Endothelial cell of umbilical vein (primary cell): ENCODE results near the gene HNRNPC. TPM values are rescaled to one million over a fixed set of nuclear protein-coding genes. Genes with fewer than 3 reads are reported as not detected.

Experiments
- BruUV-seq: library from RNA; stranded (reverse); fragments of 400-500 nt; replicated peaks from 2 replicates; lab custom pipeline; 2021; lab: Mats Ljungman, UMichigan
- CTCF ChIA-PET: fragments of 300-600, 350-600 bp; sonication (Branson Sonifier 250); formaldehyde crosslinking; loops from one replicate; lab custom pipeline; 2021; ENCODE audit warnings: antibody characterized with exemption, inconsistent platforms; lab: Charles Lee
- POLR2A ChIA-PET: fragments of 300-600, 350-600 bp; sonication (Branson Sonifier 250); formaldehyde crosslinking; loops from one replicate; lab custom pipeline; 2021; ENCODE audit warnings: antibody characterized with exemption, inconsistent platforms; lab: Charles Lee
- DNase-seq: peaks from one replicate; pipeline ENCODE4 v3.0.0-alpha.2; 2011; ENCODE audit warnings: low read depth, low spot score
- FAIRE-seq: peaks from 2 replicates; lab custom pipeline; 2011; peaks lifted over from hg19 to GRCh38; lab: Jason Lieb, UNC
- H2AFZ ChIP-seq: 2 replicates; pipeline ENCODE4 v1.6.0; 2012; ENCODE audit warnings: low read depth, low read length, control low read depth, inconsistent platforms
- H3K27ac ChIP-seq: 2 replicates; pipeline ENCODE4 v1.5.1; 2011; ENCODE audit warnings: low read depth, mild to moderate bottlenecking, control low read depth, low read length, moderate library complexity; ENCODE audit not compliant: insufficient read depth
- H3K27me3 ChIP-seq, 2 experiments: 2 replicates each; pipeline versions ENCODE4 v1.6.0 to v1.6.1; 2011; ENCODE audit warnings: low read length in 2 of 2, mixed read lengths in 1 of 2; ENCODE audit not compliant: control insufficient read depth in 2 of 2, insufficient read depth in 2 of 2
- H3K36me3 ChIP-seq, 2 experiments: 2 replicates in 1 of 2; 3 replicates in 1 of 2; pipeline ENCODE4 v1.5.1; 2011; ENCODE audit warnings: low read length in 2 of 2, mild to moderate bottlenecking in 1 of 2, moderate library complexity in 1 of 2; ENCODE audit not compliant: control insufficient read depth in 2 of 2, insufficient read depth in 2 of 2; ENCODE audit errors: extremely low read depth in 1 of 2
- H3K4me1 ChIP-seq: 3 replicates; pipeline ENCODE4 v1.5.1; 2011; ENCODE audit warnings: mild to moderate bottlenecking, low read length; ENCODE audit not compliant: control insufficient read depth, insufficient read depth; ENCODE audit errors: extremely low read depth
- H3K4me2 ChIP-seq: 2 replicates; pipeline ENCODE4 v1.6.1; 2011; ENCODE audit warnings: low read length, control low read depth, mixed read lengths; ENCODE audit not compliant: insufficient read depth
- H3K4me3 ChIP-seq, 3 experiments: fragments of 200-600 bp in 1 of 3; sonication (generic), shearing (Covaris generic) in 1 of 3; replicated peaks in 1 of 3; 2 replicates each; pipeline ENCODE4 v1.5.1; 2011 to 2016; ENCODE audit warnings: control low read depth in 3 of 3, low read length in 3 of 3, mild to moderate bottlenecking in 2 of 3, inconsistent platforms in 1 of 3, low read depth in 1 of 3, moderate library complexity in 1 of 3; ENCODE audit not compliant: insufficient read depth in 1 of 3
- H3K79me2 ChIP-seq: 2 replicates; pipeline ENCODE4 v1.6.0; 2012; ENCODE audit warnings: low read length, inconsistent platforms; ENCODE audit not compliant: control insufficient read depth, insufficient read depth
- H3K9ac ChIP-seq: replicated peaks from 2 replicates; pipeline ENCODE3; 2011; ENCODE audit warnings: low read length, control low read depth; ENCODE audit not compliant: insufficient read depth; ENCODE audit errors: extremely low read depth
- H3K9me1 ChIP-seq: replicated peaks from 3 replicates; pipeline ENCODE4 v1.6.0; 2011; ENCODE audit warnings: mild to moderate bottlenecking, low read length; ENCODE audit not compliant: control insufficient read depth, insufficient read depth; ENCODE audit errors: extremely low read depth
- H3K9me3 ChIP-seq: replicated peaks from 2 replicates; pipeline ENCODE4 v1.5.1; 2012; ENCODE audit warnings: low read length, inconsistent platforms; ENCODE audit not compliant: control insufficient read depth, insufficient read depth
- H4K20me1 ChIP-seq: replicated peaks from 2 replicates; pipeline ENCODE3; 2011; ENCODE audit warnings: mild to moderate bottlenecking, low read length; ENCODE audit not compliant: control insufficient read depth, insufficient read depth; ENCODE audit errors: extremely low read depth
- CTCF ChIP-seq, 2 donors: IDR thresholded peaks; 1 replicate in 1 of 2; 2 replicates in 1 of 2; pipeline ENCODE4 v1.5.1; 2011; ENCODE audit warnings: low read length in 2 of 2, mild to moderate bottlenecking in 2 of 2, moderate library complexity in 2 of 2, control low read depth in 1 of 2, inconsistent platforms in 1 of 2, low read depth in 1 of 2; ENCODE audit not compliant: insufficient read depth in 1 of 2; ENCODE audit errors: extremely low read depth in 1 of 2
- EZH2 ChIP-seq: IDR thresholded peaks from 2 replicates; pipeline ENCODE4 v1.6.1; 2012; ENCODE audit warnings: borderline replicate concordance, low read depth, mild to moderate bottlenecking, moderate library complexity, low read length, inconsistent platforms; ENCODE audit not compliant: severe bottlenecking
- FOS ChIP-seq: IDR thresholded peaks from 2 replicates; pipeline ENCODE4 v1.6.1; 2011; ENCODE audit warnings: mild to moderate bottlenecking, low read length, moderate library complexity, borderline replicate concordance; ENCODE audit not compliant: insufficient read depth
- GATA2 ChIP-seq: IDR thresholded peaks from 2 replicates; pipeline ENCODE4 v1.7.0; 2011; ENCODE audit warnings: low read depth, mild to moderate bottlenecking, moderate library complexity, mixed read lengths, low read length; ENCODE audit not compliant: insufficient read length, insufficient read depth
- JUN ChIP-seq: IDR thresholded peaks from 2 replicates; pipeline ENCODE4 v1.6.1; 2011; ENCODE audit warnings: borderline replicate concordance, low read depth; ENCODE audit not compliant: insufficient read length, insufficient read depth
- MYC ChIP-seq: IDR thresholded peaks from one replicate; pipeline ENCODE4 v1.6.1; 2011; ENCODE audit warnings: mild to moderate bottlenecking, low read depth, low read length
- POLR2A ChIP-seq: IDR thresholded peaks from 2 replicates; pipeline ENCODE4 v1.6.1; 2012; ENCODE audit warnings: low read depth, mild to moderate bottlenecking, control low read depth, low read length
- POLR2AphosphoS5 ChIP-seq: IDR thresholded peaks from 2 replicates; pipeline ENCODE4 v1.6.1; 2012; ENCODE audit warnings: low read depth, mild to moderate bottlenecking, control low read depth, low read length, moderate library complexity; ENCODE audit not compliant: insufficient read depth
- dilution Hi-C: fragments of 300-500 bp; cut with MboI; formaldehyde crosslinking; loops from one replicate; pipeline ENCODE4 v1.15.0; 2019; ENCODE audit warnings: low sequenced_read_pairs; ENCODE audit not compliant: extremely low pct_ligation_motif_present
- intact Hi-C: fragments of 100-400 bp; cut with micrococcal nuclease; formaldehyde crosslinking; loops from one replicate; pipeline ENCODE4 v1.10.0; 2022
- polyA plus RNA-seq, 4 experiments: library from polyadenylated mRNA; depleted of rRNA in 3 of 4; stranded (reverse) in 3 of 4; unstranded in 1 of 4; fragments of >200 nt; gene quantifications; 2 replicates each; pipeline versions ENCODE4 v1.2.1 to v1.2.3, GENCODE V29; 2011 to 2012; ENCODE audit warnings: missing spikeins in 1 of 4
- total RNA-seq: library from RNA; stranded (reverse); gene quantifications from 2 replicates; pipeline ENCODE4 v1.2.3, GENCODE V29; 2021
- TF ChIP-seq, protein P1 (sequence below): IDR thresholded peaks from 2 replicates; pipeline ENCODE4 v1.6.1; 2011; ENCODE audit not compliant: insufficient read depth, insufficient read length

Gene HNRNPC
- total and polyA plus RNA-seq, 2 donors (not counting 3 experiments of a cell fraction or from before 2014, with no cell fraction given) = 531 to 674 TPM

DNA sequence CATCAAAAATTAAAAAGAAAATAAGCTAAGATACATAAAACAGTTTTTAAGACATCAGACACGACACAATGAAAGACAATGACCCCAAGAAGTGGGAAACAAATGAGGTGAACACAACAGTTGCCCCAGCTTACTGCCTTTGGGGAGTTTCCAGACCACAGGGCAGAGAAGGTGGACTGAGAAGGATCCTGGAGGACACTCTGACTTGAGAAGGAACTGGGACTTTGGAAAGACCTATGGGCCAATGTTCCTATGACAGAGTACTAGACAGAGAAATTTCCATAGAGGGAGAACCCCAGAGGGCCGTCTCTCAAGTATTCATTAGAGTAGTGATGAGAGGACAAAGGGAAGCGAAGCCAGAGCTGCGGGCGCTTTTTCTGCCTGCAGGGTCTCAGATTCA is 107.2 kb downstream of the HNRNPC start:
- no peak for FAIRE-seq
- H3K9me3 ChIP-seq = no peaks in the 10 kb centered on the region
- H3K4me1 ChIP-seq = no peaks in the 10 kb centered on the region
- no peaks in the 10 kb centered on the region for H4K20me1 ChIP-seq
- intact Hi-C loops (no loop called here), dilution Hi-C loops (no loop called here)
- no TSS peak for BruUV-seq
- no peak for DNase-seq
- H3K27ac ChIP-seq = no peak overlapping the region
- H3K79me2 ChIP-seq = no peaks in the 10 kb centered on the region
- ChIA-PET POLR2A (no interaction called here), CTCF (no interaction called here)
- no peak overlapping the region for H2AFZ ChIP-seq
- H3K4me3 ChIP-seq = no peak overlapping the region
- no peaks in the 10 kb centered on the region for H3K36me3 ChIP-seq
- no peaks in the 10 kb centered on the region for H3K9me1 ChIP-seq
- H3K4me2 ChIP-seq = no peak overlapping the region
- no peak overlapping the region for H3K9ac ChIP-seq
- TF ChIP-seq FOS (no peak), POLR2AphosphoS5 (no peak), POLR2A (no peak), JUN (no peak), CTCF (IDR thresholded peaks at IDR 0.05; ENCODE audit: extremely low read depth in 1 of 2, insufficient read depth in 1 of 2, low read depth in 1 of 2, low read length in 2 of 2) (no peak), GATA2 (no peak), MYC (no peak), EZH2 (no peak)
- TF ChIP-seq, protein P1, sequence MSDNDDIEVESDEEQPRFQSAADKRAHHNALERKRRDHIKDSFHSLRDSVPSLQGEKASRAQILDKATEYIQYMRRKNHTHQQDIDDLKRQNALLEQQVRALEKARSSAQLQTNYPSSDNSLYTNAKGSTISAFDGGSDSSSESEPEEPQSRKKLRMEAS = no peak
- H3K27me3 ChIP-seq = peaks cover 15 to 31% of the 10 kb centered on the region in 2 experiments
